Spleen (tissue), 7 donors: ENCODE results near the gene MED25.

Experiments used
- CTCF ChIP-seq, 11 experiments: fragments of 200-600 bp in 7 of 11; fragments of 450-650 bp in 4 of 11; sonication (generic) in 4 of 11; IDR thresholded peaks in 8 of 11; conservative IDR thresholded peaks in 3 of 11; 1 replicate in 7 of 11; 2 replicates in 4 of 11; pipeline versions ENCODE4 v1.4.0 to v1.8.0; 2016 to 2021; ENCODE audit warnings: antibody characterized with exemption in 11 of 11, inconsistent platforms in 4 of 11, mild to moderate bottlenecking in 1 of 11
- POLR2A ChIP-seq, 3 donors: fragments of 450-650 bp; IDR thresholded peaks; one replicate each; pipeline ENCODE4 v1.5.1; 2017; ENCODE audit warnings: antibody characterized with exemption in 3 of 3, mild to moderate bottlenecking in 1 of 3
- POLR2AphosphoS5 ChIP-seq, 3 donors: sonication (generic); formaldehyde crosslinking; IDR thresholded peaks; one replicate each; pipeline ENCODE4 v1.5.1; 2017; ENCODE audit warnings: antibody characterized with exemption in 3 of 3
- donor health status: DM: no; HTN: no; CAD: no; lungs with moderate emphysema.
- donor health status: DM: no; HTN: no; CAD: no.
- donor health status: DM: no; HTN: no; CAD: no.

GRCh38 chr19:49877020-49877878, 59.2 kb downstream of the MED25 start, which contains the start of the genes AKT1S1 and TBC1D17:
- TF ChIP-seq CTCF (IDR thresholded peaks at IDR 0.05 in 8 of 11, conservative IDR thresholded peaks at IDR 0.05 in 3 of 11) (peak in 1 of 11 experiments; percentile 16), POLR2A (IDR thresholded peaks at IDR 0.05) (peak; percentile 10 to 88 (median 69)), POLR2AphosphoS5 (IDR thresholded peaks at IDR 0.05) (peak; percentile 91 to 97 (median 92))
